Endometrium (tissue), 2 donors: ENCODE results near the gene ARHGAP44.

ENCODE experiments used
- FAIRE-seq: peaks from 2 replicates; lab custom pipeline; 2012; peaks lifted over from hg19 to GRCh38; lab: Jason Lieb, UNC
- donor health status: control.
- donor health status: control.

Gene ARHGAP44

GRCh38 chr17:12898110-12898509 lies 108.8 kb downstream of the ARHGAP44 start:
- FAIRE-seq: no peak

GRCh38 chr17:12899604-12900003 lies 110.3 kb downstream of the ARHGAP44 start:
- no peak for FAIRE-seq

GRCh38 chr17:12900474-12900873 lies 111.2 kb downstream of the ARHGAP44 start:
- no peak for FAIRE-seq

- FAIRE-seq: no peak
Observed at GRCh38 chr17:12902046-12902445, 112.7 kb downstream of the ARHGAP44 start.

GRCh38 chr17:12907477-12907876 lies 118.2 kb downstream of the ARHGAP44 start:
- FAIRE-seq: no peak

GRCh38 chr17:12909046-12909445 lies 119.7 kb downstream of the ARHGAP44 start:
- no peak for FAIRE-seq

GRCh38 chr17:12909511-12909910 lies 120.2 kb downstream of the ARHGAP44 start:
- no peak for FAIRE-seq

- FAIRE-seq: no peak
Observed at GRCh38 chr17:12911239-12911638, 121.9 kb downstream of the ARHGAP44 start.

GRCh38 chr17:12917399-12917798 lies 128.1 kb downstream of the ARHGAP44 start:
- no peak for FAIRE-seq

GRCh38 chr17:12918142-12918541 lies 128.8 kb downstream of the ARHGAP44 start:
- no peak for FAIRE-seq

GRCh38 chr17:12922120-12922519 lies 132.8 kb downstream of the ARHGAP44 start:
- FAIRE-seq: no peak

GRCh38 chr17:12924614-12925013 lies 135.3 kb downstream of the ARHGAP44 start:
- no peak for FAIRE-seq

- no peak for FAIRE-seq
Observed at GRCh38 chr17:12927001-12927400, 137.7 kb downstream of the ARHGAP44 start.

- no peak for FAIRE-seq
Observed at GRCh38 chr17:12927541-12928425, 138.5 kb downstream of the ARHGAP44 start.

GRCh38 chr17:12928736-12929135 lies 139.4 kb downstream of the ARHGAP44 start:
- FAIRE-seq: no peak

GRCh38 chr17:12936501-12936900 lies 147.2 kb downstream of the ARHGAP44 start:
- FAIRE-seq: no peak

GRCh38 chr17:12940699-12941098 lies 151.4 kb downstream of the ARHGAP44 start:
- no peak for FAIRE-seq

- FAIRE-seq: no peak
Observed at GRCh38 chr17:12947047-12947446, 157.7 kb downstream of the ARHGAP44 start.

GRCh38 chr17:12952012-12952411 lies 162.7 kb downstream of the ARHGAP44 start:
- FAIRE-seq: no peak

- FAIRE-seq: no peak
Observed at GRCh38 chr17:12953156-12953555, 163.9 kb downstream of the ARHGAP44 start.

GRCh38 chr17:12955521-12955920 lies 166.2 kb downstream of the ARHGAP44 start:
- FAIRE-seq: no peak

GRCh38 chr17:12958786-12959185 lies 169.5 kb downstream of the ARHGAP44 start:
- FAIRE-seq: no peak

GRCh38 chr17:12959441-12959840 lies 170.1 kb downstream of the ARHGAP44 start:
- no peak for FAIRE-seq

GRCh38 chr17:12961655-12962054 lies 172.4 kb downstream of the ARHGAP44 start:
- FAIRE-seq: no peak
